H54 (cell line): ENCODE results near the gene TMEM221.

Source experiments
- DNase-seq: peaks from one replicate; pipeline ENCODE4 v3.0.0; 2011; ENCODE audit warnings: low spot score, mixed read lengths; ENCODE audit not compliant: insufficient read length
- FAIRE-seq: peaks from 3 replicates; lab custom pipeline; 2011; peaks lifted over from hg19 to GRCh38; lab: Jason Lieb, UNC
- POLR2A ChIP-seq: IDR thresholded peaks from 2 replicates; pipeline ENCODE4 v1.6.1; 2011; ENCODE audit warnings: low read depth, mild to moderate bottlenecking, low read length

Gene TMEM221

DNA sequence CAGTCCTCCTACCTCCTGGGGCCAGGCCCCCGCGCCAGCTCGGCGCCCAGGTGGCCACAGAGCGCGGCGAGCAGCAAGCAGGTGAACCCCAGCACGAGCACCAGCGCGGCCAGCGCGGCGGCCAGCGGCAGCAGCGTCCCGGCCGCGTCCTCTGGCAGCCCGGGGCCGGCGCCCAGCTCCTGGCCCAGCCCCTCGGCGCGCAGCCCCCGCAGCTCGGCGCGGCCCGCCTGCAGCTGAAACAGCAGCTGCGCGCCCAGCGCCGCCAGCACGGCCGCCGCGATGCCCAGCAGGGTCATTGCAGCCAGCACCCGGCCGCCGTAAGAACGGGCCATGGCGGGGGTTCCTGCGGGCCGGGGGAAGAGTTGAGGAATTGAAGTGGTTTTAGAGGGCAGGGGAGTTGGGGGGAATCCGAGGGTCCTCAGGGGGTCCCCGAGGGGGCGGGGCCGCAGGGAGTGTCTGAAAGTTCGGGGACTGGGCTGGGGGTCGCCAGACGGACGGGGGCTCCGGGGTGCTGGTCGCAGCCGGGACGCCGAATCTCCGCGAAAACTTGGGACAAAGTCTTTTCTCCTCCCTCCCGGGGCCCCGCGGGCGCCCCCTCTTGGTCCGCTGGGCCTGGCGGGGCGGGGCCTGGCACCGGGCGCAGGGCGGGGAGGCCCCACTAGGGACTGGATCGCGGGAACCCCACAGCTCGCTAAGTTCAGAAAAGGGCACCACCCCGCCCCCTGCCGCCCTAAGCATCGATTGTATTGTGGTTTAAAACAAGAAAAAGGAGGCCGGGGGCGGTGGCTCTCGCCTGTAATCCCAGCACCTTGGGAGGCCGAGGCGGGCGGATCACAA is at the start of gene TMEM221:
Gene TMEM221 (minus strand): TSS at position 538 of the 837 bp plus-strand sequence. CDS start 206 bp downstream, at position 332.
- no peak for TF ChIP-seq POLR2A
- no peak for FAIRE-seq
- DNase-seq: no peak

DNA sequence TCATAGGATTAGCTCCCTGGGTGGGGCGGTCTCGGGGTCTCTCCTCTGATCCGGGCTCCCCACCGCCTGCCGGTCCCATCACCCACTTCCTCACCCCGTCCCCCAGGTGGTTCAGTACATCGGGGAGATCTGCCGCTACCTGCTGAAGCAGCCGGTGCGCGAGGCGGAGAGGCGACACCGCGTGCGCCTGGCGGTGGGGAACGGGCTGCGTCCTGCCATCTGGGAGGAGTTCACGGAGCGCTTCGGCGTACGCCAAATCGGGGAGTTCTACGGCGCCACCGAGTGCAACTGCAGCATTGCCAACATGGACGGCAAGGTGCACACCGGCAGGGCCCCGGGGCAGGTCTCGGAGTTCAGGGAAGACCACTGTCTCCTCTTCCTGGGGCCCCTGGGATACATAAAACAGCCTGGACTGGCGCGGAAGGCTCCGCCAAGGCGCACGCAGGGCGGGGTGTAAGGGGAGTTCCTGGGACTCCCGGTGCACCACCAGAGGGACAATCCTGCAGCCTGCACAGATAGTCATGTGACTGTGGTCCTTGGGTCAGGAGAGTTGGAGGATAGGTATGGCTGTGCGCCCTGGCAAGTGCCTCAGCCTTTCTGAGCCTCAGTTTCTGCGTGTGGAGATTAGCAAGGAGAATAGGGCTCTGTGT is 48.8 kb upstream of the TMEM221 start:
- DNase-seq (no peak), FAIRE-seq (no peak)
- no peak for TF ChIP-seq POLR2A

DNA sequence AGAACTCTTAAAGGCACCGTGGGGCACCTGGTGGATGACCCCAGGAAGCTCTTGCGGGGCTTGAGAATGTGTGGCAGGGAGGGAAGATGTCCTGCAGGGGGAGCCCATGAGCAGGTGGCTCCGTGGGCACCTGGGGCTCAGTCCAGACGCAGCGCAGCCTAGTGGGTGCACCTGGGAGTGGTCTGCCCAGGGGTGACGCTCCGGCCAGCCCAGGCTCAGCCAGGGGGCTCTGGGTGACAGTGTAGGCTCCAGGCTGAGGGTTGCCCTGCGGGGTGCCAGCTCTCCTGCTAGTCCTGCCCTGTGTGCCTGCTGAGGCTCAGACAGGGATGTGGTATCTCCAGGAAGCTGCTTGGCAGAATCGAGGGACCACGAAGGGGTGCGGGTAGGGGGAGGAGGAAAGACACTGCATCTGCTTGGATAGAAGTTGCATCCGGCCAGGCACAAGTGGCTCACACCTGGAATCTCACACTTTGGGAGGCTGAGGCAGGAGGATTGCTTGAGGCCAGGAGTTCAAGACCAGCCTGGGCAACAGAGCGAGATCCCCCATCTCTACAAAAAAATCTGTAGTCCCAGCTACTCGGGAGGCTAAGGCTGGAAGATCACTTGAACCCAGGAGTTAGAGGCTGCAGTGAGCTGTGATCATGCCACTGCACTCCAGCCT is 48.0 kb upstream of the TMEM221 start:
- DNase-seq (peak; percentile 76), FAIRE-seq (no peak)
- TF ChIP-seq POLR2A: no peak

DNA sequence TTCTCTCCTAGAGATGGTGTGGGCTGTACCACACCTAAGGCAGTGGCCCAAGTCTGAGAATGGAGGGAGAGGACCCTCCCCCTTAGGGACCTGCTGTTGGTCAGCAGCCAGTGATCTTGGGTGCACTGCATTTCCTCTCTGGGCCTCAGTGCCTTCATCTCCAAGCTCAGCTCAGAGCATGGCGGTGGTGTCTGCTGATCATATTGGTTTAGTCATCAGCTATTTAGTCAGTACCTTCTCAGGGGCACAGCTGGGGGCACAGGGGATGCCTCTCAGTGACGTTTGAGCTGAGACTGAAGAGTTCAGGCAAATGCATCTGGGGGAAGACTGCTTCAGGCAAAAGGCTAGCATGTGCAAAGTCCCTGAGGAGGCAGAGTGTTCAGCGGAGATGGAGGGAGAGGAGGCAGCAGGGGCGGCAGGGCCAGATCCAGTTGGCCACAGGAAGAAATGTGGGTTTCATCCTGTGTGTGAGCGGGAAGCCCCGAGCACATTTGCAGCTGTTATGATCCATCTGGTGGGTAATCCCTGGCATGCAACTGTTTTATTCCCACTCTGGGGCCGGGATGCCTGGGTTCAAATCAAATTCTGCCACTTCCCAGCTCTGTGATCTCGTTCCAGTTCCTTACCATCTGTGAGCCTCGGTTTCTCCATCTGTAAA is 47.3 kb upstream of the TMEM221 start:
- DNase-seq (no peak), FAIRE-seq (no peak)
- no peak for TF ChIP-seq POLR2A

DNA sequence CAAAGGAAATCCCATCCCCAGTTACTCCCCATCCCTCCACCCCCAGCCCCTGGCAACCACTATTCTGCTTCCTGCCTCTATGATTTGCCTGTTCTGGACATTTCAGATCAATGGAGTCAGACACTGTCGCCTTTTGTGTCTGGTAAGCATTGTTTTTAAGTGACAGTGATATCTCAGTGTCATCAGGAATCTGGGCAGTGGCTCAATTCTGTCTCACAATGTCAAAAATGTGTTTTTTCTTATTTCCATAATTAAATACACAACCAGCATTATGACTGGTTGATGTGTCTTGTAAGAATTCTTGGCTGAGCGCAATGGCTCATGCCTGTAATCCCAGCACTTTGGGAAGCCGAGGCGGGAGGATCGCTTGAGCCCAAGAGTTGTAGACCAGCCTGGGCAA is 42.8 kb upstream of the TMEM221 start:
- no peak for FAIRE-seq
- TF ChIP-seq POLR2A: no peak
- no peak for DNase-seq

DNA sequence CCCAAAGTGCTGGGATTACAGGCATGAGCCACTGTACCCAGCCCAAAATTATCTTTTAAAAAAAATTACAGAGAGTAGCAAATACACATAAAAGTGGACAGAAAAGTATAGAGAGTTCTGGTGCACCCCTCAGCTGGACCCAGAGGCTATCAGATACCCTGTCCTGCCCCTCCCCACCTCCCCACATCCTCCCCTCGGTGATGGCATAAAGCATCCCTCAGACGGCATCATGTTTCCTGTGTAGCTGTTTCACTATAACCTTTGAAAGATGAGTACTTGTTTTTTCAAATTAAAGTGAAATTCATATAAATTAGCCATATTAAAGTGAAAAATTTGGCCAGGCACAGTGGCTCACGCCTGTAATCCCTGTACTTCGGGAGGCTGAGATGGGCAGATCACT is 41.9 kb upstream of the TMEM221 start:
- DNase-seq: no peak
- no peak for TF ChIP-seq POLR2A
- FAIRE-seq: no peak

DNA sequence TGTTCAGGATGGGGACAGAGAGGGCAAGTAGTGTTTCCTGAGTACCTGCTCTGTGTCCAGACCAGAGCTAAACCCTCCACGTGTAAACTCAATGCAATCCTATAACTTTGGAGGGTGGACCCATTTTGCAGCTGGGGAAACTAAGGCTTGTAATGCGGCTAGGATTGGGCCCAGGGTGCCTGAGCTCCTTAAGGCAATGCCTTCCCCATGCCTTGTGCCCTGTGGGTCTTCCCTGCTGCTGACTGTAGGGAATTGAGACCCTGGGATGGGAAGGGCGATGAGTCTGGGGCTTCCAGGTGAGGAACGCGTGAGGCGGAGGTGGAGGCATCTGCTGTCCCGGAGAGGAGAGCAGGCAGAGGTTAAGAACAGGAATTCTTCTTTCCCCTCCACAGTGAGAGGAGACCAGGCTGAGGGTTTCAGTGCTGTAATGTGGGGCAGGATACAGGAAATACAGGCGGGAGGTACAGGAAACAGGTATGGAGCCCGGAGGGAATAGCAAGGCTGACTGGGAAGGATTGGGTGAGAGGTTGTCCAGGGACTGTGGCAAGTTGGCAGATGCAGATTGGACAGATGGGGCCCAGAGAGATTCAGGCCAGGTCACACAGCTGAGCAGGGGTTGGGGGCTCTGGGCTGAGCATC is 41.0 kb upstream of the TMEM221 start:
- no peak for DNase-seq
- no peak for TF ChIP-seq POLR2A
- no peak for FAIRE-seq

DNA sequence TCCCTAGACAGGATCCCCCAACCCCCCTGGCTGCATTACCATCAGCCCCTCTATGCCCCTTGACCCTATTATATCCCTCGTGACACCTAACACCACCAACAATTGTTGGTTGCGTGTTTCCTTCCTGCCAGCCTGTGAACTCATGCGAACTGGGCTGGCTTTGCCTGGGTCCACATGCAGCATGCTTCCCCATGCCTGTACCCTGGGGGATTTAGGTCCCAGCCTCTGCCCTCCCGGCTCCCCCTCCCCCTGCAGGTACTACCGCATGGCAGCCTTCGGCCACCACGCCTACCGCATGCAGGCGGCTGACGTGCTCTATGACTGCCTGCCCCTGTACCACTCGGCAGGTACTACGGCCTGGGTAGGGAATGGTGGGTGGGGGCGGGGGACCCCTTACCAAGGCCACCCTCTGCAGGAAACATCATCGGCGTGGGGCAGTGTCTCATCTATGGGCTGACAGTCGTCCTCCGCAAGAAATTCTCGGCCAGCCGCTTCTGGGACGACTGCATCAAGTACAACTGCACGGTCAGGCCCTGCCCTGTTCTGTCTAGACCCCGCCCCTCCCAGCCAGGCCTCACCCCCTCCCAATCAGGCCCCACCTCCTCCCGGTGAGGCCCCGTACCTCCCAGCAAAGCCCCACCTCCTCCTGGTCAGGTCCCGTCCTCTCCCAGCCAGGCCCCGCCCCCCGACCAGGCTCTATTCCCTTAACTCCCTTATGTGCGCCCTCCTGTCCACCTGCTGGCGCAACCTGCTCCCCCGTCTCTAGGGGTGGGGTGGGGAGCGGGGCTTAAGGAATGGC is 40.3 kb upstream of the TMEM221 start:
- FAIRE-seq (no peak), DNase-seq (no peak)
- no peak for TF ChIP-seq POLR2A

DNA sequence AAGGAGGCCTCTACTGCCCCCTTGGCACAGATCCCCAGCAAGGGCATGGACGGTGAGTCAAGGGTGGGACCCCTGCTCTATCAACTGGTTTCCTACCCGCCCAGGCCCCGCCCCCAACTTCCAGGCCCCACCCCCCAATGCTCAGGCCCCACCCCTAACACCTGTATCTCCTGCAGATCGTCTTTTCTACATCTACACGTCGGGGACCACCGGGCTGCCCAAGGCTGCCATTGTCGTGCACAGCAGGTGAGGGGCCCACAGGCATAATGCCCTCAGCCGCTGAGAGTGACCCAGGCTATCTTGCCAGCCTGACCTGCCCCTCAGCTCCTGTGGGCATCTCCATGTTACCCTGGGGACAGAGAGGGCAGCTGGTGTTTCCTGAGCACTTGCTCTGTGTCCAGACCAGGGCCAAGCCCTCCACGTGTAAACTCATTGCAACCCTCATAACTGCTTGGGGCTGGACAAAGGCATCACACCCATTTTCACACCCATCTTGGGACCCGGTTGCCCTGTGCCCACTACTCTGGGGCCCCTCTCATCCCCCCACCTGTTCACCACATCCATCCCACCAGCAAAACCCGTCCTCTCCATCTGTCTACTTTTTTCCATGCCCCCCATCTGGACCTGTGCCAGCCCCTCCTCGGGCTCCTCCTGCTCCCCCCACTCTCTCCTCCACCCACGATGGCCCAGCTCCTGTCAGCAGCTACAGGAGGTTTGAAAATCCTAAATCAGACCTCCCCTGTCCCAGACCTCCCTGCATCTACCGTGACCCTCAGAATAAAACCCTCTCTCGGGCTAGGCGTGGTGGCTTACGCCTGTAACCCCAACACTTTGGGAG is 39.0 kb upstream of the TMEM221 start:
- FAIRE-seq: no peak
- DNase-seq: no peak
- TF ChIP-seq POLR2A: no peak

DNA sequence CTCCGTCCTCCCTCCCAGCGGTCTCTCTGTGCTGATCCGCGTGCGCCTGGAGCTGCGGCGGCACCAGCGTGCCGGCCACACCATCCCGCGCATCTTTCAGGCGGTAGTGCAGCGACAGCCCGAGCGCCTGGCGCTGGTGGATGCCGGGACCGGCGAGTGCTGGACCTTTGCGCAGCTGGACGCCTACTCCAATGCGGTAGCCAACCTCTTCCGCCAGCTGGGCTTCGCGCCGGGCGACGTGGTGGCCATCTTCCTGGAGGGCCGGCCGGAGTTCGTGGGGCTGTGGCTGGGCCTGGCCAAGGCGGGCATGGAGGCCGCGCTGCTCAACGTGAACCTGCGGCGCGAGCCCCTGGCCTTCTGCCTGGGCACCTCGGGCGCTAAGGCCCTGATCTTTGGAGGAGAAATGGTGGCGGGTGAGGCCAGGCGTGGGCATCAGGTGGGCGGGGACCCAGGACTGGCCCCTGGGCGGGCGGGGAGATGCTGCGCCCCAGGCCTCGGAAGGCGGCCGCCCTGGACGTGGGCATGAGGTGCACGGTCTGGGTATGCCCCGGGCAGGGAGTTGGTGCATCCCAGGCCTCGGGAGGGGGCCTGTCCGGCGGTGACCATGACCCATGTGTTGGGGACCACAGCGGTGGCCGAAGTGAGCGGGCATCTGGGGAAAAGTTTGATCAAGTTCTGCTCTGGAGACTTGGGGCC is 38.2 kb upstream of the TMEM221 start:
- no peak for DNase-seq
- no peak for TF ChIP-seq POLR2A
- FAIRE-seq: no peak

DNA sequence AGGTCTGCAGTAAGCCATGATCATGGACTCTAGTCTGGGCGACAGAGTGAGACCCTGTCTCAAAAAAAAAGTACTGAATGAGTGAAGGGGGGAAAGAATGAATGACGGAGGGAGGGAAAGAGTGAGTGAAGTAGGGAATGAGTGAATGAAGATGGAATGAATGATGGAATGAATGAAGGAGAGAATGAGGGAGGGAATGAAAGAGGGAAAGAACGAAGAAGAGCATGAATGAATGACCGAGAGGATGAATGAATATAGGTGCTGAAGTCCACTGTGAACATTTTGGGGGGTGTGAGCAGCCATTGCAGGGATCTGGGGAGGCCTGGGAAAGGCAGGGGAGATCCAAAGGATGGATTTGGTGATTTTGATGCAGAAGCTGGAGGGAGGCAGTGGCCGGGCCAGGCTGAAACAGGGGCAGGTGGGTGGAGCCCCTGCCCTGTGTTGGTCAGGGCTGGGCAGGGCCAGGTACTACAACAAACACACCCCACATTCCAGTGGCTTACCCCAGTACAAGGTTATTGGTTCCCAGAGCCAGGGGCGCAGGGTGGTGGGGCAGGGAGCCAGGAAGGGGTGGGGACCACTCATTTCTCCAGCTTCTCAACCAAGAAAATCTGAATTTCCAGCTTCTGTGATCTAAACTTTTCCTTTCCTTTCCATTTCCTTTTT is 36.2 kb upstream of the TMEM221 start:
- DNase-seq (no peak), FAIRE-seq (no peak)
- no peak for TF ChIP-seq POLR2A

DNA sequence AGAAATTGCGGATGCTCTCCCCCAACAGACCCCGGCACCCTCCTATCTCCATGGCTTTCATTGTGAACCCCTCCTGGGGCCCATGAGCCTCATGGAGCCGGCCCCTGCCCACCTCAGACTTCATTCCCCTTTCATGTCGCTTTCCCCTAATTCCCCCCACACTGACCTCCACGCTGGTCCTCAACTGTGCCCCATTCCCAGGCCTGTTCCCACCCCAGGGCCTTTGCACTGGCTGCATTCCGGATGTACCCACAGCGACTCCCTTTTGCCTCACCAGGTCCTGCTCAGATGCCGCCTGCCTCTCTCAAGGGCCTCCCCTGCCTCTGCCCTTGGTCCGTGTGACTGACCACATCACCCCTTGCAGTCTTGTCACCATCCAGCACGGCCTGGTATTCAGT is 35.1 kb upstream of the TMEM221 start:
- DNase-seq (no peak), FAIRE-seq (no peak)
- no peak for TF ChIP-seq POLR2A
